NCI-H526 treated with DMSO at 0.1 percent for 48 hours (cell line): ENCODE results near the gene IKBIP.

Experiments
- DNase-seq: peaks from one replicate; lab custom pipeline; 2025; lab: John Stamatoyannopoulos, UW

Gene IKBIP

GRCh38 chr12:98575013-98575412, 69.6 kb downstream of the IKBIP start:
- no peak for DNase-seq
